Caco-2 (cell line): ENCODE data around the gene ST6GALNAC3. TPM values are rescaled to one million over a fixed set of nuclear protein-coding genes. Genes with fewer than 3 reads are reported as not detected.

Experiments used
- BruUV-seq: library from RNA; stranded (reverse); fragments of 400-500 nt; replicated peaks from 2 replicates; lab custom pipeline; 2021; lab: Mats Ljungman, UMichigan
- CTCF ChIA-PET: fragments of 300-600 bp; sonication (Branson Sonifier 250); formaldehyde crosslinking; loops from one replicate; lab custom pipeline; 2022; ENCODE audit warnings: antibody characterized with exemption; lab: Charles Lee
- POLR2A ChIA-PET: fragments of 300-600 bp; sonication (Branson Sonifier 250); formaldehyde crosslinking; loops from one replicate; lab custom pipeline; 2022; ENCODE audit warnings: antibody characterized with exemption; lab: Charles Lee
- DNase-seq, 2 experiments: peaks; one replicate each; pipeline versions ENCODE4 v3.0.0 to v3.0.0-alpha.2; 2020 to 2022
- H3K27me3 ChIP-seq: replicated peaks from 2 replicates; pipeline ENCODE4 v1.6.0; 2011; ENCODE audit warnings: low read length; ENCODE audit not compliant: control insufficient read depth, insufficient read depth
- H3K36me3 ChIP-seq: 2 replicates; pipeline ENCODE4 v1.5.1; 2011; ENCODE audit warnings: low read length; ENCODE audit not compliant: control insufficient read depth, insufficient read depth
- H3K4me1 ChIP-seq: fragments of 250-450 bp; sonication (Bioruptor Pico); 2 replicates; pipeline ENCODE4 v1.5.1; 2020; ENCODE audit warnings: mild to moderate bottlenecking
- H3K4me3 ChIP-seq: 2 replicates; pipeline ENCODE4 v1.5.1; 2011; ENCODE audit warnings: low read depth, mild to moderate bottlenecking, control low read depth, low read length
- H3K9me3 ChIP-seq: fragments of 250-450 bp; sonication (Bioruptor Pico); 2 replicates; pipeline ENCODE4 v1.5.1; 2020; ENCODE audit warnings: mild to moderate bottlenecking, moderate library complexity
- H3K27ac Mint-ChIP-seq: one replicate; pipeline ENCODE4 v1.8.0; 2022; ENCODE audit warnings: mixed read lengths; ENCODE audit not compliant: unreplicated experiment
- H3K27me3 Mint-ChIP-seq: one replicate; pipeline ENCODE4 v1.8.0; 2022; ENCODE audit warnings: mixed read lengths; ENCODE audit not compliant: insufficient read depth, unreplicated experiment
- H3K36me3 Mint-ChIP-seq: one replicate; pipeline ENCODE4 v1.8.0; 2022; ENCODE audit warnings: mild to moderate bottlenecking, mixed read lengths; ENCODE audit not compliant: insufficient read depth, unreplicated experiment
- H3K4me1 Mint-ChIP-seq: one replicate; pipeline ENCODE4 v1.8.0; 2022; ENCODE audit warnings: low read depth, mixed read lengths; ENCODE audit not compliant: unreplicated experiment
- H3K4me3 Mint-ChIP-seq: one replicate; pipeline ENCODE4 v1.8.0; 2022; ENCODE audit warnings: mild to moderate bottlenecking, moderate library complexity, mixed read lengths; ENCODE audit not compliant: unreplicated experiment
- H3K9me3 Mint-ChIP-seq: one replicate; pipeline ENCODE4 v1.8.0; 2022; ENCODE audit warnings: mixed read lengths; ENCODE audit not compliant: unreplicated experiment
- intact Hi-C: fragments of 100-400 bp; cut with micrococcal nuclease; formaldehyde crosslinking; loops from one replicate; pipeline ENCODE4 v1.10.0; 2022; ENCODE audit not compliant: unreplicated experiment
- total RNA-seq: library from RNA; stranded (reverse); gene quantifications from 2 replicates; pipeline ENCODE4 v1.2.3, GENCODE V29; 2022
- TF ChIP-seq, protein P1 (sequence below), 2 experiments: fragments of 200-600 bp in 1 of 2; IDR thresholded peaks; 1 replicate in 1 of 2; 2 replicates in 1 of 2; pipeline versions ENCODE4 v1.5.1 to v1.8.0; 2011 to 2022; ENCODE audit warnings: antibody characterized with exemption in 1 of 2, control low read depth in 1 of 2, inconsistent platforms in 1 of 2, low read depth in 1 of 2, low read length in 1 of 2, mild to moderate bottlenecking in 1 of 2, moderate library complexity in 1 of 2; ENCODE audit not compliant: insufficient read depth in 1 of 2, severe bottlenecking in 1 of 2, unreplicated experiment in 1 of 2

The ST6GALNAC3 gene
- total RNA-seq, 1 experiment from 2014 or later, result 16.0 TPM

DNA sequence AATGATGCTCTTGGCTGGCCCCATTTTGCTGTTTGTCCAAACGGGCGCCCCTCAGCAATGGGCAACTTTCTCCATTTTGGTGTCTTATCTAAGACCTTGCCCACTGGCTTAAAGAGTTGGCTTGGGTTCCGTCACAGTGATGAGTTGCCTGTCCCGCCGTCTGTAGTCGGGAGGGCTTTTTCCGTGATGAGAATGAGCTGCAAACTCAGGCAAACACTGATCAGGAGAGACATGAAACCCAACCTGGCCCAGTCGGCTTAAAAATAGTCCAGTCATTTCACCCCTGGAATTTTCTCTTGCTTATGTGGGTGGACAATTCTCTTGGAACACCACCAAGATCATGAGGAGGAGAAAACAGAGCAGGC lies 79.3 kb downstream of the ST6GALNAC3 start:
- POLR2A ChIA-PET, result no interaction called here
- CTCF ChIA-PET, result interaction anchor here (0.9 kb wide), 1 partner anchor 18 kb away, joined by 4 read pairs; no protein-coding TSS in a partner anchor
- H3K4me3 ChIP-seq, result no peak overlapping the region
- H3K36me3 ChIP-seq, result no peaks in the 10 kb centered on the region
- no peaks in the 10 kb centered on the region for H3K9me3 ChIP-seq
- BruUV-seq, result no TSS peak
- intact Hi-C loops, result loop anchor here (2.0 to 10.0 kb wide), 3 partner anchors 181 to 991 kb away; no protein-coding TSS in a partner anchor
- no peak for DNase-seq
- Mint-ChIP-seq H3K9me3 (no peaks in the 10 kb centered on the region), H3K4me3 (no peak overlapping the region), H3K4me1 (no peaks in the 10 kb centered on the region), H3K27ac (no peak overlapping the region), H3K27me3 (no peaks in the 10 kb centered on the region), H3K36me3 (no peaks in the 10 kb centered on the region)
- H3K27me3 ChIP-seq, result no peaks in the 10 kb centered on the region
- H3K4me1 ChIP-seq, result no peaks in the 10 kb centered on the region
- TF ChIP-seq, protein P1, sequence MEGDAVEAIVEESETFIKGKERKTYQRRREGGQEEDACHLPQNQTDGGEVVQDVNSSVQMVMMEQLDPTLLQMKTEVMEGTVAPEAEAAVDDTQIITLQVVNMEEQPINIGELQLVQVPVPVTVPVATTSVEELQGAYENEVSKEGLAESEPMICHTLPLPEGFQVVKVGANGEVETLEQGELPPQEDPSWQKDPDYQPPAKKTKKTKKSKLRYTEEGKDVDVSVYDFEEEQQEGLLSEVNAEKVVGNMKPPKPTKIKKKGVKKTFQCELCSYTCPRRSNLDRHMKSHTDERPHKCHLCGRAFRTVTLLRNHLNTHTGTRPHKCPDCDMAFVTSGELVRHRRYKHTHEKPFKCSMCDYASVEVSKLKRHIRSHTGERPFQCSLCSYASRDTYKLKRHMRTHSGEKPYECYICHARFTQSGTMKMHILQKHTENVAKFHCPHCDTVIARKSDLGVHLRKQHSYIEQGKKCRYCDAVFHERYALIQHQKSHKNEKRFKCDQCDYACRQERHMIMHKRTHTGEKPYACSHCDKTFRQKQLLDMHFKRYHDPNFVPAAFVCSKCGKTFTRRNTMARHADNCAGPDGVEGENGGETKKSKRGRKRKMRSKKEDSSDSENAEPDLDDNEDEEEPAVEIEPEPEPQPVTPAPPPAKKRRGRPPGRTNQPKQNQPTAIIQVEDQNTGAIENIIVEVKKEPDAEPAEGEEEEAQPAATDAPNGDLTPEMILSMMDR (IDR thresholded peaks at IDR 0.05; ENCODE audit: insufficient read depth in 1 of 2, low read depth in 1 of 2, low read length in 1 of 2, severe bottlenecking in 1 of 2, unreplicated experiment in 1 of 2), result no peak

DNA sequence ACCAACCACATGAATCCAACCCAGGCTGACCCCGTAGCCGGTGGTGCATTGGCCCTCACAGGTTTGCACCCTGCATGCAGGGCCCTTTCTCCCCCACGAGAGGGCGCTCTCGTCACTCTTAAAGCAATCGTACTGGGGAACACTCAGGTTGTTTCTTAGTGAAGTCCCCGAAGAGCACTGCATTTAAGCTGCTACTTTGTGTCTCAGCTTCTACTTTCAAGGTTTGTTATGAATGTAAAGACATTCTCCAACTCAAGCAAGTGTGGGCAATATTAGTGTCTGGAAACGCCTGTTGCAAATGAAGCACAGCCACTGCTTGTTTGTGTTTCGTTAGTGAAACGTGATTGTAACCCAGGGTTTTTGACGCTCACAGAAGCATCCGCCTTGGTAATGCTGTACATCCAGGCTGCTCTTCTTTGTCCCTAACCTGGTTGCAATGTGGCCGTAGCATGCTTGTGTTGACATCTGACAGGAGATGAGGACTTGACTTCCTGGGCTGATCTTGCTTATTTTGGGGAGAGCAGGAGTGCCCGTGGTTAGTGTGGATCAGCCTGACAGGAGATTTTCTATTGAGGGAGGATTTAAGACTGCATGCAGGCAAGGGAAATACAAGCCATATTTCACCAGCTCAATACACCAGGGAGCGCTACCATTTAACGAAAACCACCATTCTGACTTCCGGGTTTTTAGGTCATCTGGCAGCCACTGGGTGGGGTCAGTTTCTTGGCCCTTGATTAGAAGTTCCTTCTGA lies 79.8 kb downstream of the ST6GALNAC3 start:
- peak; percentile 41 to 60 for DNase-seq
- H3K4me3 Mint-ChIP-seq, result no peak overlapping the region
- no peak overlapping the region for H3K27ac Mint-ChIP-seq
- ChIA-PET POLR2A (interaction anchor here (0.6 kb wide), 1 partner anchor 61 kb away, joined by 3 read pairs; no protein-coding TSS in a partner anchor), CTCF (interaction anchor here (0.6 to 0.9 kb wide), 3 partner anchors 18 to 246 kb away, joined by 3 to 4 read pairs (median 3); no protein-coding TSS in a partner anchor)
- H3K9me3 Mint-ChIP-seq, result no peaks in the 10 kb centered on the region
- H3K27me3 Mint-ChIP-seq, result no peaks in the 10 kb centered on the region
- H3K36me3 Mint-ChIP-seq, result no peaks in the 10 kb centered on the region
- Histone ChIP-seq H3K36me3 (no peaks in the 10 kb centered on the region), H3K4me3 (no peak overlapping the region), H3K9me3 (no peaks in the 10 kb centered on the region), H3K4me1 (no peaks in the 10 kb centered on the region), H3K27me3 (no peaks in the 10 kb centered on the region)
- TF ChIP-seq, protein P1 (IDR thresholded peaks at IDR 0.05; ENCODE audit: insufficient read depth in 1 of 2, low read depth in 1 of 2, low read length in 1 of 2, severe bottlenecking in 1 of 2, unreplicated experiment in 1 of 2), result peak; percentile 73 to 81
- H3K4me1 Mint-ChIP-seq, result no peaks in the 10 kb centered on the region
- intact Hi-C loops, result loop anchor here (10.0 kb wide), 2 partner anchors 180 to 990 kb away; no protein-coding TSS in a partner anchor
- no TSS peak for BruUV-seq

DNA sequence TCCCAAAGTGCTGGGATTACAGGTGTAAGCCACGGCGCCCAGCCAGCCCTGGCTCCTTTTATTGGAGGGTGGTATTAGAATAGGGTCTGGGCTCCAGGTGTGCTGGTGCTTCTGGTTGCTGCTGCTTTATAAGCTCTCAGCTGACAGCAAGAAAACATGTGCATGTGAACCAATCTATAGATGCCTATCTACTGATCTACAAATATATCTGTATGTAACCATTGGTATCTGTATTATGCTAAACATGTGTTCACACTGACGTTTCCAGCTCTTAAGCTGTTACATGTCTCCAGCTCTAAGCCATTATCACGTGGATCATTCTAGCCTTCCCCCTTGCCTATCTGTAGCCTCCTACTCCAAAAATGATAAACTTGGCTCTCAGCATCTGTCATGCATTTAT lies 82.4 kb downstream of the ST6GALNAC3 start:
- H3K9me3 ChIP-seq, result no peaks in the 10 kb centered on the region
- no TSS peak for BruUV-seq
- no peaks in the 10 kb centered on the region for H3K36me3 ChIP-seq
- H3K4me1 Mint-ChIP-seq, result peaks cover 6% of the 10 kb centered on the region
- DNase-seq, result no peak
- intact Hi-C loops, result loop anchor here (10.0 kb wide), 2 partner anchors 178 to 988 kb away; no protein-coding TSS in a partner anchor
- H3K27me3 ChIP-seq, result no peaks in the 10 kb centered on the region
- no peak overlapping the region for H3K4me3 ChIP-seq
- ChIA-PET POLR2A (no interaction called here), CTCF (no interaction called here)
- H3K27me3 Mint-ChIP-seq, result no peaks in the 10 kb centered on the region
- H3K4me3 Mint-ChIP-seq, result no peak overlapping the region
- H3K4me1 ChIP-seq, result no peaks in the 10 kb centered on the region
- no peaks in the 10 kb centered on the region for H3K36me3 Mint-ChIP-seq
- TF ChIP-seq, protein P1 (IDR thresholded peaks at IDR 0.05; ENCODE audit: insufficient read depth in 1 of 2, low read depth in 1 of 2, low read length in 1 of 2, severe bottlenecking in 1 of 2, unreplicated experiment in 1 of 2), result no peak
- H3K9me3 Mint-ChIP-seq, result no peaks in the 10 kb centered on the region
- no peak overlapping the region for H3K27ac Mint-ChIP-seq
